Measurements from ENCODE around the gene CYB561D2.

The CYB561D2 gene

GRCh38 chr3:50388016-50388719 lies 37.5 kb downstream of the CYB561D2 start:
- TF ChIP-seq CTCF (IDR thresholded peaks at IDR 0.05; ENCODE audit: low read depth, low read length) = peak; percentile 30
- no peak for DNase-seq (ENCODE audit: extremely low read depth, low read depth)

- DNase-seq (ENCODE audit: extremely low read depth, low read depth) = no peak
- TF ChIP-seq CTCF (IDR thresholded peaks at IDR 0.05; ENCODE audit: low read depth, low read length) = no peak
Measured at GRCh38 chr3:50388720-50389413, 38.2 kb downstream of the CYB561D2 start.

GRCh38 chr3:50389414-50389767 lies 38.7 kb downstream of the CYB561D2 start:
- DNase-seq (ENCODE audit: extremely low read depth, low read depth) = no peak
- TF ChIP-seq CTCF (IDR thresholded peaks at IDR 0.05; ENCODE audit: low read depth, low read length) = no peak

GRCh38 chr3:50390508-50391224 lies 40.0 kb downstream of the CYB561D2 start:
- DNase-seq (ENCODE audit: extremely low read depth, low read depth) = no peak
- no peak for TF ChIP-seq CTCF (IDR thresholded peaks at IDR 0.05; ENCODE audit: low read depth, low read length)

GRCh38 chr3:50392101-50392715 lies 41.5 kb downstream of the CYB561D2 start:
- no peak for DNase-seq (ENCODE audit: extremely low read depth, low read depth)
- no peak for TF ChIP-seq CTCF (IDR thresholded peaks at IDR 0.05; ENCODE audit: low read depth, low read length)

- DNase-seq (ENCODE audit: extremely low read depth, low read depth) = no peak
- no peak for TF ChIP-seq CTCF (IDR thresholded peaks at IDR 0.05; ENCODE audit: low read depth, low read length)
Measured at GRCh38 chr3:50393061-50393460, 42.4 kb downstream of the CYB561D2 start.
